ENCODE measurements around the gene DIDO1.

The DIDO1 gene

GRCh38 chr20:62910777-62911497 lies 15.4 kb downstream of the DIDO1 start:
- no peak for DNase-seq (ENCODE audit: extremely low read depth, low read depth)
- no peak for TF ChIP-seq CTCF (IDR thresholded peaks at IDR 0.05; ENCODE audit: low read depth, low read length)

- no peak for TF ChIP-seq CTCF (IDR thresholded peaks at IDR 0.05; ENCODE audit: low read depth, low read length)
- DNase-seq (ENCODE audit: extremely low read depth, low read depth) = no peak
These were observed 16.0 kb downstream of the DIDO1 start for GRCh38 chr20:62910217-62910766.

GRCh38 chr20:62908971-62909791 lies 17.1 kb downstream of the DIDO1 start:
- DNase-seq (ENCODE audit: extremely low read depth, low read depth) = no peak
- no peak for TF ChIP-seq CTCF (IDR thresholded peaks at IDR 0.05; ENCODE audit: low read depth, low read length)

- DNase-seq (ENCODE audit: extremely low read depth, low read depth) = no peak
- TF ChIP-seq CTCF (IDR thresholded peaks at IDR 0.05; ENCODE audit: low read depth, low read length) = peak; percentile 48
These were observed 18.7 kb downstream of the DIDO1 start for GRCh38 chr20:62907384-62908317.

GRCh38 chr20:62906647-62907375 lies 19.5 kb downstream of the DIDO1 start:
- DNase-seq (ENCODE audit: extremely low read depth, low read depth) = no peak
- no peak for TF ChIP-seq CTCF (IDR thresholded peaks at IDR 0.05; ENCODE audit: low read depth, low read length)

GRCh38 chr20:62906209-62906608 lies 20.1 kb downstream of the DIDO1 start:
- TF ChIP-seq CTCF (IDR thresholded peaks at IDR 0.05; ENCODE audit: low read depth, low read length) = no peak

More at GRCh38 chr20:62906209-62906608, 20.1 kb downstream of the DIDO1 start:
- no peak for DNase-seq (ENCODE audit: extremely low read depth, low read depth)
